SKM-1 treated with dmso at 0.1 percent for 144 hours (cell line): Measurements from ENCODE around the gene HBQ1.
A peak's percentile ranks its signal among the peaks of the same experiment; 100 is the strongest.
"Not testable (repeated sequence)": the region's sequence is repeated elsewhere in the genome, so short reads cannot be mapped to it uniquely, and the experiment has no call there.

Experiments used
- DNase-seq: peaks from one replicate; lab custom pipeline; 2025; ENCODE audit not compliant: unreplicated experiment; lab: John Stamatoyannopoulos, UW

HBQ1 gene

DNA sequence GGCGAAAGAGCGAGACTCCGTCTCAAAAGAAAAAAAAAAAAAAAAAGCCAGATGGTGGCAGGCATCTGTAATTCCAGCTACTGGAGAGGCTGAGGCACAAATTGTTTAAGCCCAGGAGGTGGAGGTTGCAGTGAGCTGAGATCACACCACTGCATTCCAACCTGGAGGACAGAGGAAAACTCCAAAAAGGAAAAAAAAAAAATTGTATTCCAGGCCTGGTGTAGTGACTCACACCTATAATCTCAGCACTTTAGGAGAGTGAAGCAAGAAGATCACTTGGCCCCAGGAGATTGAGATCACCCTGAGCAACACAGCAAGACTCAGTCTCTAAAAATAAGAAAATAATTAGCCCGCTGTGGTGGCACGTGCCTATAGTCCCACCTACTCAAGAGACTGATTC, 20.1 kb downstream of the HBQ1 start:
- no peak for DNase-seq

DNA sequence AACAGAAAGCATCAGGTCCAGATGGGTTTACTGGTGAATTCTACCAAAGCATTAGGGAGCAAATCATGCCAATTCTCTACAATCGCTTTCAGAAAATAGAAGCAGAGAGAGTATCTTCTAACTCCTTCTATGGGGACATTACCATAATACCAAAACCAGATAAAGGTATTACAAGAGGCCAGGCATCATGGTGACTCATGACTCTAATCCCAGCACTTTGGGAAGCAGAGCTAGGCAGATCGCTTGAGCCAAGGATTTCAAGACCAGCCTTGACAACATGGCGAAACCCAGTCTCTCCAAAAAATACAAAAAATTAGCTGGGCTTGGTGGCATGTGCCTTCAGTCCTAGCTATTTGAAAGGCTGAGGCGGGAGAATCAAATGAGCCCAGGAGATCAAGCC, 23.0 kb downstream of the HBQ1 start:
- no peak for DNase-seq

DNA sequence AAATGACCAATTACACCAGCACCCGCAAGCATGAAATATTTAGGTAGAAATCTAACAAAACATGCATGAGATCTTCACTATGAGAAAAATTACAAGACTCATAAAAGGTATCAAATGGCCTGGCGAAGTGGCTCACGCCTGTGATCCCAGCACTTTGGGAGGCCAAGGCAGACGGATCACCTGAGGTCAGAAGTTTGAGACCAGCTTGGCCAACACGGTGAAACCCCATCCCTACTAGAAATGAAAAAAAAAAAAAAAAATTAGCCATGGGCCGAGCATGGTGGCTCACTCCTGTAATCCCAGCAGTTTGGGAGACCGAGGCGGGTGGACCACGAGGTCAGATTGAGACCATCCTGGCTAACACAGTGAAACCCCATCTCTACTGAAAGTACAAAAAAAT, 23.8 kb downstream of the HBQ1 start:
- not testable (repeated sequence) for DNase-seq

DNA sequence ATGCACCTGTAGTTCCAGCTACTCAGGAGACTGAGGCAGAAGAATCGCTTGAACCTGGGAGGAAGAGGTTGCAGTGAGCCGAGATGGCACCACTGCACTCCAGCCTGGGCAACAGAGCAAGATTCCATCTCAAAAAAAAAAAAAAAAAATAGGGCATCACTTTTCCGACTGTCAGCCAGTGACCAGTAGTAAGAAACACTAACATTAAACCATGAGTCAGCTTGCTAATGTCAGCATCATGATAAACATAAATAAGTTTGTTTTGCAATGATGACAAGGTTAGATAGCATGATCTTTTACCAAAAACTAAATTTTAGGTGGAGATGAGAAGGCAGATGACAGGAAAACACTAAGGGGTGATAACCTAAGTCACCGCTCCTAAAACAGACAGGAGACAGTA, 29.1 kb downstream of the HBQ1 start:
- DNase-seq, result not testable (repeated sequence)

DNA sequence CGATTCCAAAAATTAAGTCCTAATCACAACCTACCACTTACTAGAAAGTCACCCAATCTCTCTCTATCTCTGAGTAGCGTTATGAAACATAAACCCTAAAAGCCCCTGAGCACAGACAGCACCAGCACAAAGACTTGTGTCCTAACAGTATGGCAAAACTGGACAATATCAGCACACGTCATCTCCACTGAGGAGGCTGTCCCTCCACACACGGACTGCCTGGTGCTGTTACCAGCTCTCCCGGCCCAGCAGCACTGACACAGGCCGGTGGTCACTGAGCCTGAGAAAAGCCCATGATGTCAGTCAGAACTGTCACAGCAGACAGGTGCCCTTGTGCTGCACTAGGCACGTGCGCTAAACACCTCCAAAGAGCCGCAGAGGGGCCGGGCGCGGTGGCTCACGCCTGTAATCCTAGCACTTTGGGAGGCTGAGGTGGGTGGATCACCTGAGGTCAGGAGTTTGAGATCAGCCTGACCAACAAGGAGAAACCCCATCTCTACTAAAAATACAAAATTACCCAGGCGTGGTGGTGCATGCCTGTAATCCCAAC, 31.4 kb downstream of the HBQ1 start:
- DNase-seq, result not testable (repeated sequence)

DNA sequence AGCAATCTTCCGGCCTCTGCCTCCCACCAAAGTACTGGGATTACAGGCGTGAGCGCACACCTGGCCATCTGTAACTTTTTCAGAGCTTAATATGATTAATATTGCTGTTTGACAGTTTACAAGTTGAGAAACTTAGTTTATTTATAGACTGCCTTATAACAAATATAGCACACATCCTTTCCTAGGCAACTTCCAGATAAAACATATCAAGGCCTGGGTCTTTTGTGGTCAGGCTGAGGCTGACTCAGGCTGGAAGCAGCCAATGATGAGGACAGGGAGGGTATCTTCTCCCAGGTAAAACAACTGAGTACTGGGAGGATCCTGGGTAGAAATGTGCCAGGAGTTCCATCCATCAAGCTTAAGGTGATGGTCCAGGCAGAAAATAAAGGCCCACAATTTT, 32.7 kb downstream of the HBQ1 start:
- DNase-seq, result no peak

DNA sequence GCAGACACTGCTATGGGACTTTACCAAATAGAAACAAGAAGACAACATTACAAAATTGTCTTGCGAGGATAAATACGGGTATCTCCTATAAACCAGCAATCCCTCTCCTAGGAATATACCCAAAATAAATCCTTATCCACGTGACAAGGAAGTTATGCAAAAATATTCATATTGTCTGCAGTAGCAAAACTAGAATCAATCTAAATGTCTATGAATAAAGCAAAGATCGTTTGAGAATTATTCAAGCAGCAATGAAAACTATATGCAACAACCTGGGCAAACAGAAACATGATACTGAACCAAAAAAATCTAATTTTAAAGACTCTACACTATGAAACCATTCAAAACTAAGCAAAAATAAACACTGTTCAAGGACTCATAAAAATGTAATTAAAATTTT, 39.8 kb downstream of the HBQ1 start:
- DNase-seq, result no peak

DNA sequence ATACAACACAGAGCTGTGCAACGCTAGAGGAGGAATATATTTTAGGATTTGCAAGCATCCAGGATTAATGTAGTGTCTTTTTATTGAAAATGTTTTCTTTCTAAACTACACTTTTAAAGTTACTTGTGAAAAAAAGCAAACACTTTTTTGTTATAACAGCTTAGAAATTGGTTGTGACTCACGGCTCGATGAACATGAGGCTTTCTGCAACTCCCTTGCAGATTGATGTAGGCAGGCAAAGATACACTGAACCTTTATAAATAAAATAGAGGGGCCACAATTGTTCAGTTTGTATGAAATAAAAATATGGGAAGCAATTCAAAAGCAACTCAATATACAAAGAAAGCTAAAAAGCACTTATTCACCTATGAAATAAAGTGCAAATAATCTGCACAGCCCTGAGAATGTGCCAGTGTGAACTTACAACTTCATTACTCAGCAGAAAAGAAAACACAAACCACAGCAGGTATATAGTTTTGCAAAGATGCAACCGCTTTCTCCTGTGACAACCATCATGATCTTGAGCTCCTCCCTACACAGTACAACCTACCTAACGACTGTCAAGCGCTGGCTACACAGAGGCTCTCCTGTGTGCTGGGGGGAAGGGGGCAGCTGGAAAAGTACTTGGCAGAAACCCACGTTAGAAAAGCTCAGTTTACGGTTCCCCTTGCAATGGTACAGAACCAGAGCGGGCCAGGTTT, 48.0 kb downstream of the HBQ1 start:
- no peak for DNase-seq

DNA sequence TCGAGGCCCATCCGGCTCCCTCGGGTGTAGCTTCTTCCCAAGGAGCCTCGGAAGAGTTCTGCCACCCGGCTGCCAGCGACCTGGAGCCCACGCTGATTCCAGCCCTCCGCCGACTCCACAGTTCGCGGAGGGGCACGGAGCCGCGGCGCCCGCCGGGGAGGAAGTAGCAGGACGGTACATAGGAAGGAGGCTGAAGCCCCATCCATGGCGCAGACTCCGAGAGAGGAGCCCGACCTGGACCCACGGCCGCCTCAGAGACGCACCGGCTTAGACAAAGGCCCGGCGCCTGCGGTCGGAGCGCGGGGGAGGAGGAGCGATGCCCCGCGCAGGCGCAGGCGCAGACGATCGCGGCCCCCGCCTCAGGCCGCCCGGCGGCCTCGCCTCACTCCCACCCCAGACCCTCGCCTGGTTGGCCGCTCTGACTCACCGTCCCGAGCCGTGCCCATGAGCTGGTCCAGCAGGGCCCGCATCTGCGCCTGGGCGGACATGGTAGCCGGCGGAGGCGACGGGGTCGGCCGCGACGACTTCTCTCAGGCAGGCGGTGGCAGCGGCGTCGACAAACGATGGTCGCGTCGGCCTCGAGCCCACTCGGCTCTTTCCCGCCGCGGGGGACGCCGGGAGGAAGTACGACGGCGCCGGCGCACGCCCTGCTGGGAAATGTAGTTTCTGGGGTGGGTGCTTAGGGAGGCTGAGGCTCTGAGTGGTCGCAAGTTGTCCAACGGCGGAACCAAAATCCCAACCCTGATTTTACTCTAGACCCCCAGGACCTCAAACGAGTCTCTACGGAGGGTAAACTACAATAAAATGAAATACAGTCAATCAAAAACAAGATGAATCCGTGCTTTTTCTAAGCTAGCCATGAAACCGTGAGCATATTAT, 48.8 kb downstream of the HBQ1 start, which contains the start of gene LUC7L:
LUC7L (minus strand) TSS at position 598 of the 879 bp plus-strand sequence; CDS start at position 488, 110 bp downstream.
- DNase-seq, result peak; percentile 83

DNA sequence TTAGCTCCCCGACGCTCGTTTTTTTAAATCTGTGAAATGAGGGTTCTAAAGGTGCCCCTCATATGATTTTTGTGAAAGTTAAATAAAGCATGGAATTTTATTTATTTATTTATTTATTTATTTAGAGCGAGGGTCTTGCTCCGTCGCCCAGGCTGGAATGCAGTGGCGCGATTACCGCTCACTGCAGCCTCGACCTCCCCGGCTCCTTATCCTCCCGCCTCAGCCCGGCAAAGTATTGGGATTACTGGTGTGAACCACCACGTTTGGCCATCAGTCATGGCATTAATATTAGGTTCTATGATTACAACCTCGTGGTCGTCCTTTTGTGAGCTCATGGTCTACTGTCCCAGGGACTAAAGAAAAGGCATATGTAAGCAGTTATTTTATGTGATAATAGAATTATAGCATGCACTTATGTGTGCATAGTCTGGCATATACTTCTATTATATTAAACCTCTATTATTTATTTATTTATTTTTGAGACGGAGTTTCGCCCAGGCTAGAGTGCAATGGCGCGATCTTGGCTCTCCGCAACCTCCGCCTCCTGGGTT, 49.5 kb downstream of the HBQ1 start:
- no peak for DNase-seq

DNA sequence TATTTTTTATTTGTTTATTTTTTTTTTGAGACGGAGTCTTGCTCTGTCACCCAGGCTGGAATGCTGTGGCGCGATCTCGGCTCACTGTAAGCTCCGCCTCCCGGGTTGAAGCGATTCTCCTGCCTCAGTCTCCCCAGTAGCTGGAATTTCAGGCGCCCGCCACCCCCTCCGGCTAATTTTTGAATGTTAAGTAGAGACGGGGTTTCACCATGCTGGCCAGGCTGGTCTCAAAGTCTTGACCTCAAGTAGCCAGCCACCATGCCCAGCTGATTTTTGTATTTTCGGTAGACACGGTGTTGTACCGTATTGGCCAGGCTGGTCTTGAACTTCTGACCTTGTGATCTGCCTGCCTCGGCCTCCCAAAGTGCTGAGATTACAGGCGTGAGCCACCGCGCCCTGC, 50.1 kb downstream of the HBQ1 start:
- not testable (repeated sequence) for DNase-seq
